ENCODE measurements around the gene RANBP2.
"Not testable (repeated sequence)": the region's sequence is repeated elsewhere in the genome, so short reads cannot be mapped to it uniquely, and the experiment has no call there.

The RANBP2 gene

DNA sequence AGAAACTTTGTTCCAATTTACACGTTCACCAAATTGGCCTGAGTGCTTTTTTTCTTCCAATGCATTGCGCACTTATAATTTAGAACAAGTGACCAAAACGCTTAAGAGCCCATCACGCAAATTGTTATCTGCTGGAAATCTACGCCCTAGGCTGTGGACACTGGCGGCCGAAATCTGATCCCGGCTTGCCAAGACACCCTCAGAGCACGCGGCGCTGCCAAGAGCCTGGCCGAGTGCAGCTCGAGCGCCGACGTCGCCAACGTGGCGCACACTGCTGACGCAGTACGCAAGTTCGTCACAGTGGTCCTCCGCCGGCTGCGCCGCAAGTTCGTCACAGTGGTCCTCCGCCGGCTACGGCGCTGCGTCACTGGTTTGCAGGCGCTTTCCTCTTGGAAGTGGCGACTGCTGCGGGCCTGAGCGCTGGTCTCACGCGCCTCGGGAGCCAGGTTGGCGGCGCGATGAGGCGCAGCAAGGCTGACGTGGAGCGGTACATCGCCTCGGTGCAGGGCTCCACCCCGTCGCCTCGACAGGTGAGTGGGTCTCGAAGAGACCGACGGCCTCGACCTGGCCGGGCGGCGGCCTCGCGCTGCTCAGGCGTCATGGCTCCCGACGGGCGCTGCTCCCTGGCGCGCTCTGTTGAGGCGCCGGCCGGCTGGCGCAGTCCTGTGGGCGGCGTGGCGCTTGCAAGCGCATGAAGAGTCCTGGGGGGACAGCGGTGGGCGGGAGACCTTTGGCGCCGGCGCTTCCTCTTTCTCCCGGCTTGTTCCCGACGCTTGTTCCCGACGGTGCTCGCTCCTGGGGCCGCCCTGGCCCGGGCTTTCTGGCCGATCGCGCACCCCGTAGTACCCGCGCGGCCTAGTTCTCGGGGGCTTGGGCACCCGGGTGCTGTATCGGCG lies at the start of gene RANBP2:
TSS of gene RANBP2 (plus strand) at position 334 of the 896 bp plus-strand sequence. CDS start at position 459, 125 bp downstream.
- peak; percentile 88 for DNase-seq (ENCODE audit: low read depth, low spot score)

DNA sequence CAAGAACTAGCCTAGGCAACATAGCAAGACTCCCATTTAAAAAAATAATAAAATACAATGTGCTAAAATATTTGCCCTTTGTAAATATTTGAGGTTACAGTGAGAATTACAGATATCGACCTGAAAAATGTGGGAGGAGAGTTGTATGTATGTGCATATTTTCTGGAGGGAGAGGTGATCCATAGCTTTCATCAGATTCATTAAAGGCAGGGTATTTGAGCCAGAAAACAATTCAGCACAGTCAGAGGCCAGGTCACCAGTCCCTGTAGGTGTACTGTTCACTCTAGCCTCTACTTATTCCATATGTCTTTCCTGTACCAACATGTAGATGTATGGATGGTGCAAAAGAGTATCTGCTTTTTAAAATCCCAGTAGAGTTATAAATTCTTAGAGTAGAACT lies 49.0 kb upstream of the RANBP2 start:
- DNase-seq (ENCODE audit: low read depth, low spot score) = not testable (repeated sequence)

DNA sequence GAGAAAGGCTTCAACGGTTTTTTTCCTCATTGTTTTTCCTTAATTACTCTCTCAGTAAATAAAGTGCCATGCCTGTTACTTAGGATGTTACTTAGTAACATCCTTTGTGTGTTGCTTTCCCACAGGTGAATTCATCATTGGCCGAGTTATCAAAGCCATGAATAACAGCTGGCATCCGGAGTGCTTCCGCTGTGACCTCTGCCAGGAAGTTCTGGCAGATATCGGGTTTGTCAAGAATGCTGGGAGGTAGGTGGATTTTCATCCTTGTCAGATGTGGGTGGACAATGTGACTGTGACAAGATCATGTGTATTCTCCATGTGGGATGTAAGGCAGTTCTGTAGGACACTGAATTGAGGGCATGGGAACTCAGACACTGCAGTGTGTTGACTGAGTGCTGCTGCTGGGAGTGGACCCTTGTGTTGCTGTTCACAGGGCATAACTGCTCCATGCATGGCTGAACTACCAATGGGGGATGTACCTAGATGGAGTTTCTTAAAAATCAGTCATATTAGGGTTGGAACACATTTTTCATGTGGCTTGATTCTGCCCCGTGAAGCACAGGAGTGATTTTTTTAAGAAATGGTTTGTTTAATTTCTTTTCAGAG lies 47.0 kb upstream of the RANBP2 start:
- DNase-seq (ENCODE audit: low read depth, low spot score) = not testable (repeated sequence)

DNA sequence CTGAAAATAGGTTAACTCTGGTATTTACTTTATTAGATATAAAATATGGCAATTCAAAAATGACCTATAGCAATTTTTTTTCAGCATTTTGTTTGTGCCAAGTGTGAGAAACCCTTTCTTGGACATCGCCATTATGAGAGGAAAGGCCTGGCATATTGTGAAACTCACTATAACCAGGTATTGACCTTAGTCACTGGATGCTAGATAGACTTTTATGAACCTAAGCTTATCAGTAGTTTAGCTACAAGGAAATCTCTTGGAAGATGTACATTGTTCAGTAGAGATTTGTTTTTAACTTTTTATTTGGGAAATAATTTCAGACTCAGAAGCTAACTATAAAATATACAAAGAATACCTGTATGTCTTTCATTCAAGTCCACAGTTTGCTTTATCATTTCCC lies 42.8 kb upstream of the RANBP2 start:
- not testable (repeated sequence) for DNase-seq (ENCODE audit: low read depth, low spot score)

DNA sequence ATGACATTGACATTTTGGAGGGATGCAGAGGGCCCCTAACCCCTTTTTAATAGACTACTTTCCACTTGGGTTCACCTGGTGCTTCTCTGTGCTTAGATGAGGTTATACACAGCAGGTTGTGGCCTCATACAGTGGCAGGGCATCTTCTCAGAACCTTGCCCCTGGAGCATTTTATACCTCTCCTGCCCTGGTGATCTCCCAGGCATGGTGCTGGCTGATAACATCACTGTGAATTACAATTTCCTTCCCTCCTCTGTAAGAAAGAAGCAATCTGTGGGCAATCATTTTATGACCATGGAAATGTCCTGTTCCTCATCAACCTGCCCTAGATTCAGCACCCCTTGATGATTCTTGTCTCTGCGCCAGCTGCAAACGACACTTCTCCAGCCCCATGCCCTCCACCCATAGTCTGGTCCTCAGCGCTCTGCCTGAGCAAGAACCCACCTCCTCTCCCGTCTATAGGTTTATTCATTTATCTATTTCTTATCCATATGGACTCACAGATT lies 42.0 kb upstream of the RANBP2 start:
- not testable (repeated sequence) for DNase-seq (ENCODE audit: low read depth, low spot score)

DNA sequence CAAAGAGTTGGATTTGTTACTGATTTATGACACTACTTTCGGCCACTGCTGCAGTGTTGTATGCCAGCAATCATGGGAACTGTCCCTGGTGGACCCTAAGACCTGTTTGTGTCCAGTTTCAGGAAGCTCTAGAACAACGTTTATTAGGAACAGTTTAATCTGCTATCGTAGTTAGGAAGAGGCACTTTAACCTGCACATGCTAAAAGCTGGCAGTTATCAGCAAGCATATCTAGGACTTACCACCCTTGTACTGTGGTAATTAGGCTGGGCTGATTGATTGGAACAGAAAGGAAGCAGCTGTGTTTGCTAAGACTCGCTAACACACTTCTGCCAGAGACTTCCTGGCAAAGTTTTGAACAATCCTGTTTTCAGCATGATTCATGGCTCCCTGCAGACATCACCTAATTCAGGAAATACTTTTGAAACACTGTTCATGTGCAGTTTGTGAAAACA lies 41.1 kb upstream of the RANBP2 start:
- DNase-seq (ENCODE audit: low read depth, low spot score) = not testable (repeated sequence)

DNA sequence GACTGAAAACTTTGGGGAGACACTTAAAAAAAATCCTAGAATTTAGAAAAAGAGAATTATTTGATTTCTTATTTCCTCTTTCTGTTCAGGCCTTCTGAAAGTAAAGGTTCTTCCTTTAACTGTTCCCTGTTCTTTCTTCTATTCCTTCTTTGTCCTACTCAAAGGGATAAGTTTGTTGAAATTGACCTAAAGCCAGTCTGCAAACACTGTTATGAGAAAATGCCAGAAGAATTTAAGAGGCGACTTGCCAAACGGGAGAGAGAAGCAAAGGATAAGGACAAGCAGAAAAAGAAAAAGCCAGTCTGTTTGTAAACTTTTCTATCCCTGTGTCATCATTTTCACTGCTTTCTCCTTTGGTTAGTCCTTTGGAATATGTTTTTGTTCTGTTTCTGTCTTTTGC lies 38.5 kb upstream of the RANBP2 start:
- DNase-seq (ENCODE audit: low read depth, low spot score) = not testable (repeated sequence)

DNA sequence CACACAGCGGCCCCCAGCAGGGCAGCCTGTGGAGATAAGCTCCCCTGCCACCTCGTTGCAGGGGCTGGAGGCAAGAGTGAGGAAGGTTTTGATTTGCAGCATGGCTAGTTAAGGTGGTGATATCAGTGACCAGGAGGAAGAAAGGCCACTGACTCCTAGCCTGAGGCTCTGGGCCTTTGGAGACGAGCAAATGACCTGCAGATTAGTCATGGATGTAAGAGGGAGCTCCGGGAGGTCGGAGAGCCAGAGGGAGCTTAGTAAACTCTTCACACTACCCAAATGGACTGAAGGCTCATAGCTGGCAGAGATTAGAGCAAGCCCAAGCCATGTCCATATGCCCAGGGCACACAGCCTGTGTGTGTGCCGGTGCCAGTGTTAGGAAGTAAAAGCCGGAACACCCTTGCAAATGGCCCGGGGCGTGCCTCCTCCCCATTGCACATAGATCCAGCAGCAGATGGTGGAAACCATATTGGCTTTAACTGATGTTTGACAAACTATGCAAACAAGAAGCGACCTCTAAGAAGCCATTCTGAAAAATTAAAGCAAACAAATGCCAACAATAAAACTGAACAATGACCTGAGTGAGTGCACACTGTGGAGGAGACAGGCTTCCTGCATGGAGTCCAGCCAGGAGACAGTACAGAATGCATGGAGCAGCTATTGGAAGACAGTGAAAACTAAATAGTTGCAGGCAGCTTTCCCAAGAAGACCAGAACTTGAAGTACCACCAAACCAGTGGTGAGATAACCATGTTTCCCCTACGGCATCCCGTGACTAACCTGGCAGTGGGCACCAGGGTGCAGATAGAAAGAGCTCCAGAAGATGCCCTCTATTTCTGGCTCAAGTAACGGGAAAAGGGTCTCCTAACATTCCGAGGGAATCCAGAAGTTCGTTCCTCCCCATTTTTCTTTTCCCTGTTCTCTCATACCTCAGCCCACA lies 30.2 kb upstream of the RANBP2 start:
- DNase-seq (ENCODE audit: low read depth, low spot score) = not testable (repeated sequence)

DNA sequence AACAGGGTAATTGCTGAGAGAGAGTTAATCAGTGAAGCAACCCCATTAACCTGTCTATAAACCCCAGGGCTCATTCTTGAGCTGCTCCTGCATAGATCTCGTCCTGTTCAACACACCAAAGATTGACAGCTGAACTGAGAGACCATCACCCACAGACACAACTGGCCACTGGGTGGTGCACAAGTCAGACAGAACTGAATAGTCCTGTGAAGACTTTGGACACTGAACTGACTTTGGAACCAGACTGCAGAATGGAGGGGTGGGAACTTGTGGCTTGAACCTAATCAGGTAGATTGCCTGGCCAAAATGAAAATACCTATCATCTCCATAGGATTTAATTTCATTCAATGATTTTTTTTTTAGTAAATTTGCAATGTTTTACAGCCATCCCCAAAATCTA lies 29.3 kb upstream of the RANBP2 start:
- not testable (repeated sequence) for DNase-seq (ENCODE audit: low read depth, low spot score)

DNA sequence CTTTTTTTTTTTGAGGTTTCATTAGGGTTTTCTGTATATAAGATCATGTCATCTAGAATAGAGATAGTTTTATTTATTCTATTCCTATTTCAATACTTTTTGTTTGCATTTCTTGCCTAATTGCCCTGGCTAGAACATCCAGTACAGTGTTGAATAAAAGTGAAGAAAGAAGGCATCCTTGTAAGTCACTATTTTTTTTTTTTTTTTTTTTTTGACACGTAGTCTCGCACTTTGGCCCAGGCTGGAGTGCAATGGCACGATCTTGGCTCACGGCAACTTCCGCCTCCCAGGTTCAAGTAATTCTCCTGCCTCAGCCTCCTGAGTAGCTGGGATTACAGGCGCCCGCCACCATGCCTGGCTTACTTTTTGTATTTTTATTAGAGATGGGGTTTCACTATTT lies 27.8 kb upstream of the RANBP2 start:
- no peak for DNase-seq (ENCODE audit: low read depth, low spot score)

DNA sequence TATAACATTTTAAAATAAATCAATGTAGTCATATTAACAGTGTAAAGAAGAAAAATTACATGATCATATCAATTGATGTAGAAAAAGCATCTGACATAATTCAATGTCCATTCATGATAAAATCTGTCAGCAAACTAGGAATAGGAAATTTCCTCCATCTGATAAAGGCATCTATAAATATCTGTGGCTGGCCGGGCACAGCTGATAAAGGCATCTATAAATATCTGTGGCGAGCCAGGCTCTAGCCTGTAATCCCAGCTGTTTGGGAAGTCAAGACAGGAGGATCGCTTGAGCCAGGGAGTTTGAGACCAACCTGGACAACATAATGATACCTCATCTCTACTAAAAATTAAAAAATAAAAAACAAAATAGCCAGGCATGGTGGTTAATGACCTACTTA lies 18.1 kb upstream of the RANBP2 start:
- DNase-seq (ENCODE audit: low read depth, low spot score) = no peak

DNA sequence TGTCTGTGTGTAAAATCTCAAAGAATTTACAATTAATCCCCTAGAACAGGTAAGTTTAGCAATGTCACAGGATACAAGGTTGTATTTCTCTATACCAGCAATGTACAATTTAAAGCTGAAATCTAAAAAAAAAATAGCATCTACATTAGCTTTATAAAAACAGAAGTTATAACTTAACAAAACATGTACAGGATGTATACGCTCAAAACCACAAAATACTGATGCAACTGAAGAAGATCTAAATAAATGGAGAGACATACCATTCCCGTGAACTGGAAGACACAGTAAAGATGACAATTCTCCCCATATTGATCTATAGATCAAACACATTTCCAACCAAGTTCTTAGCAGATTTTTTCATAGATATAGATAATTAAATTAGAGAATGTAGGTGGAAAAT lies 17.5 kb upstream of the RANBP2 start:
- DNase-seq (ENCODE audit: low read depth, low spot score) = no peak

DNA sequence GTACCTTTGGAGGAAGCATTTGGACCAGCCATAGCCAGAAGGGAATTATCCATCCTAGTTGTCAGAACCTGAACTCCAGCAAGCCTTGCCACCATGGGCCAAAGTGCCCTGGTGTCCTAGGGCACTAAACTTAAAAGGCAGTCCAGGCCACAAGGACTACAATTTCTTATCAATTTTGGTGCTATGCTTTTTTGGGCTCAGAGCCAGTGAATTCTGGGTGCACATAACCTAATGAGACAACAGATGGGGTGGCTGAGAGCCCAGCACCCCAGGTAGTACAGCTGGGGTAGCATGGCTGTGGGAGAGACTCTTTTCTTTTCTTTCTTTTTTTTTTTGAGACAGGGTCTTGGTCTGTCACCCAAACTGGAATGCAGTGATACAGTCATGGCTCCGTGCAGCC lies 14.4 kb upstream of the RANBP2 start:
- DNase-seq (ENCODE audit: low read depth, low spot score) = no peak

DNA sequence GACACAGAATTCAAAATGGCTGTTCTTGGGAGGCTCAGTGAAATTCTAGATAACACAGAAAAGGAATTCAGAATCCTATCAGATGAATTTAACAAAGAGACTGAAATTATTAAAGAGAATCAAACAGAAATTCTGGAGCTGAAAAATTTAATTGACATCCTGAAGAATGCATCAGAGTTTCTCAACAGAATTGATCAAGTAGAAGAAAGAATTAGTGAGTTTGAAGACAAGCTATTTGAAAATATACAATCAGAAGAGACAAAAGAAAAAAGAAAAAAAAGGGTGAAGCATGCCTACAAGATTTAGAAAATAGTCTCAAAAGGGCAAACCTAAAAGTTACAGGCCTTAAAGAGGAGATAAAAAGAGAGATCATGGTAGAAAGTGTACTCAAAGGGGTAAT lies 12.0 kb upstream of the RANBP2 start:
- DNase-seq (ENCODE audit: low read depth, low spot score) = no peak

DNA sequence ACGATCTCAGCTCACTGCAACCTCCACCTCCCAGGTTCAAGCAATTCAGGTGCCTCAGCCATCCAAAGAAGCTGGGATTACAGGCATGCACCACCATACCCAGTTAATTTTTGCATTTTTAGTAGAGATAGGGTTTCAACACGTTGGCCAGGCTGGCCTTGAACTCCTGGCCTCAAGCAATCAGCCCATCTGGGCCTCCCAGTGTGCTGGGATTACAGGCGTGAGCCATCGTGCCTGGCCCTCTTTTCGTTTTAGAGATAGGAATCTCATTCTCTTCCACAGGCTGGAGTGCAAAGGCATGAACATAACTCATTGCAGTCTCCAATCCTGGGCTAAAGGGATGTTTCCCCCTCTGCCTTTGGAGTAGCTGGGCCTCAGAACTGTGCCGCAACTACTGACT lies 2.3 kb upstream of the RANBP2 start:
- DNase-seq (ENCODE audit: low read depth, low spot score) = not testable (repeated sequence)

DNA sequence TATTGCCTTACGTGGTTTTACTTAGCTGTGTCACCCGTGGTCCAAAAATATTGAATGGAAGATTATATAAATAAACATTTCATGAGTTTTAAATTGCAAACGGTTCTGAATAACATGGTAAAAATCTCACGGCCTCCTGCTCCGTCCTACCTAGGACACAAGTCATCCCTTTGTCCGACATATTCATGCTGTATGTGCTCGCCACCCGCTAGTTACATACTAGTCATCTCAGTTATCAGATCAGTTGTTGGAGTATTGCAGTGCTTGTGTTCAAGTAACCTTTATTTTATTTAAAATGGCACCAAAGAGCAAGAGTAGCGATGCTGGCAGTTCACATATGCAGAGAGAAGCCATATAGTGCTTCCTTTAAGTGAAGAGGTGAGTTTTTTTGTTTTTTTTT lies 6.8 kb downstream of the RANBP2 start:
- DNase-seq (ENCODE audit: low read depth, low spot score) = not testable (repeated sequence)

DNA sequence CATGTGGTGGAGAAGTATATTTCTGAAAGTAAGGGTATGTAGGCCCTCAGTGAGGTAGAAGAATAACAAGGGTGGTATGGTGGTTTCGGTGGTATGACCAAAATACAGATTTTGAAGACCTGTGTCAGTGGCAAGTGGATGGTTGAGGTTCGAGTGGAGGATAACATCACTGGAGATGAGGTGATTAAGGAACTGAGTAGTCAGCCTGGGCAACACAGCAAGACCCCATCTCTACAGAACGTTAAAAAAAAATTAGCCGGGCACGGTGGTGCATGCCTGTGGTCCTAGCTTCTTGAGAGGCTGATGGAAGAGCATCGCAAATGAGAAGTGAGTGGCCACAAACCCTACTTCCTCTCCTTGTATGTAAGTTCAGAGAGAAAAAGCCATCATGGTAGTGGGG lies 15.4 kb downstream of the RANBP2 start:
- DNase-seq (ENCODE audit: low read depth, low spot score) = not testable (repeated sequence)

DNA sequence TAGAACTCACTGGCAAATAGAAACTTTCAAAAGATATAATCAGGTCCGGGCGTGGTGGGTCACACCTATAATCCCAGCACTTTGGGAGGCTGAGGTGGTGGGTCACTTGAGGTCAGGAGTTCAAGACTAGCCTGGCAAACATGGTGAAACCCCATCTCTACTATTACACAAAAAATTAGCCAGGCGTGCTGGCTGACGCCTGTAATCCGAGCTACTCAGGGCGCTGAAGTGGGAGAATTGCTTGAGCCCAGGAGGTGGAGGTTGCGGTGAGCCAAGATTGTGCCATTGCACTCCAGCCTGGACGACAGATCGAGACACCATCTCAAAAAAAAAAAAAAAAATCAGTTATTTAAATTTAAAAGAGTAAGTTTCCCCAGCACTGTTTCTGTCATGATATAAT lies 38.7 kb downstream of the RANBP2 start:
- not testable (repeated sequence) for DNase-seq (ENCODE audit: low read depth, low spot score)

DNA sequence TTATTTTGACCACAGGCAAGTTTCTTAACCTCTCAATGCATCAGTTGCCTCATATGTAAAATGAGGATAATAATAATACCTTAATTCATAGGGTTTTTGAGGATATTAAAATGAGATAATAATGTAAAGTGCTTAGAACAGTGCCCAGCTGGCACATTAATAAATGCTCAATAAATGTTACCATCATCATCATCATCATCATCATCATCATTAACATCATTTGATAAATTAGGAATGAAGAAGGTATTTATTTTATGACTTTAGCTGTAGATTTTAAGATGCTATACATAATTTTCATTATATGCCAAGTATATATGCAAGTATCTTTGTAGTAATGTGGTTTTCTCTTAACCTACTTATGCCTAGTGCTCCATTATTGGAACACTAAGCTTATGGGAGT lies 43.3 kb downstream of the RANBP2 start:
- DNase-seq (ENCODE audit: low read depth, low spot score) = not testable (repeated sequence)

DNA sequence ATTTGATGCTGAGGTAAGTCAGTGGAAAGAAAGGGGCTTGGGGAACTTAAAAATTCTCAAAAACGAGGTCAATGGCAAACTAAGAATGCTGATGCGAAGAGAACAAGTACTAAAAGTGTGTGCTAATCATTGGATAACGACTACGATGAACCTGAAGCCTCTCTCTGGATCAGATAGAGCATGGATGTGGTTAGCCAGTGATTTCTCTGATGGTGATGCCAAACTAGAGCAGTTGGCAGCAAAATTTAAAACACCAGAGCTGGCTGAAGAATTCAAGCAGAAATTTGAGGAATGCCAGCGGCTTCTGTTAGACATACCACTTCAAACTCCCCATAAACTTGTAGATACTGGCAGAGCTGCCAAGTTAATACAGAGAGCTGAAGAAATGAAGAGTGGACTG lies 47.4 kb downstream of the RANBP2 start:
- not testable (repeated sequence) for DNase-seq (ENCODE audit: low read depth, low spot score)

DNA sequence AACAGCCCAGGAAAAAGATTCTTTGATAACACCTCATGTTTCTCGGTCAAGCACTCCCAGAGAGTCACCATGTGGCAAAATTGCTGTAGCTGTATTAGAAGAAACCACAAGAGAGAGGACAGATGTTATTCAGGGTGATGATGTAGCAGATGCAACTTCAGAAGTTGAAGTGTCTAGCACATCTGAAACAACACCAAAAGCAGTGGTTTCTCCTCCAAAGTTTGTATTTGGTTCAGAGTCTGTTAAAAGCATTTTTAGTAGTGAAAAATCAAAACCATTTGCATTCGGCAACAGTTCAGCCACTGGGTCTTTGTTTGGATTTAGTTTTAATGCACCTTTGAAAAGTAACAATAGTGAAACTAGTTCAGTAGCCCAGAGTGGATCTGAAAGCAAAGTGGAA lies 48.6 kb downstream of the RANBP2 start:
- not testable (repeated sequence) for DNase-seq (ENCODE audit: low read depth, low spot score)

DNA sequence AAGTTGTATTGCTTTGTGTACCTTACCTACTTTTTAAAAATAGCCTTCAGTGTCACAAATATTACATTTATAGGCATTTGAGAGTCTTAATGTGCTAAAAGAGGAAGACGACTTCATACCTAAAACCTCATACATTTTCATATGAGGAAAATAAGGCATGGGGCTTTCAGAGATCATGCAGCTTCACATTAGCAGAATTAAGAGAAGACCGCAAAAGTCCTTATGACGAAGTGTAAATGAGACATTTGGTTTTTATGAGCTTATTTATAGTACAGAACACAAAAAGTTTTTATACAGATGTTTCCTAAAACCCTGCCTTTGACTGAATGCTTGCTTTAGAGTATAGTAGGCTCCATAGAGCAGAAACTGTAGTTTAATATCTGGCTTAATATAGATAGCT lies 57.2 kb downstream of the RANBP2 start:
- no peak for DNase-seq (ENCODE audit: low read depth, low spot score)
